Body of pancreas (tissue), 4 donors: ENCODE data around the gene TDRD7.

ENCODE experiments used
- CTCF ChIP-seq, 7 experiments: fragments of 450-650 bp in 4 of 7; fragments of 200-600 bp in 3 of 7; sonication (generic) in 3 of 7; IDR thresholded peaks; one replicate each; pipeline ENCODE4 v1.5.1; 2016 to 2019; ENCODE audit warnings: antibody characterized with exemption in 7 of 7
- POLR2A ChIP-seq, 3 donors: fragments of 450-650 bp; IDR thresholded peaks; one replicate each; pipeline ENCODE4 v1.6.1; 2016; ENCODE audit warnings: antibody characterized with exemption in 3 of 3, mild to moderate bottlenecking in 2 of 3

- no peak for TF ChIP-seq CTCF (IDR thresholded peaks at IDR 0.05)
- TF ChIP-seq POLR2A (IDR thresholded peaks at IDR 0.05): no peak
Observed at GRCh38 chr9:97517331-97518089, 105.6 kb downstream of the TDRD7 start.
